Skin of body (tissue), 2 donors: ENCODE data around the gene RUVBL2. TPM values are rescaled to one million over a fixed set of nuclear protein-coding genes. Genes with fewer than 3 reads are reported as not detected.
"Not testable (repeated sequence)": the region's sequence is repeated elsewhere in the genome, so short reads cannot be mapped to it uniquely, and the experiment has no call there.

Experiments used
- DNase-seq: peaks from one replicate; lab custom pipeline; 2025; lab: John Stamatoyannopoulos, UW
- total RNA-seq: library from RNA; depleted of rRNA; stranded (reverse); fragments of >200 nt; gene quantifications from one replicate; pipeline ENCODE4 v1.2.3, GENCODE V29; 2014

RUVBL2 gene
- total RNA-seq, 1 donor from 2014 or later = 58.9 TPM

GRCh38 chr19:49017041-49017665, 23.5 kb downstream of the RUVBL2 start, which contains the start of gene LHB:
Gene LHB, minus strand, starts transcription at chr19:49017091. Its CDS starts 10 bp downstream, at chr19:49017081.
- no peak for DNase-seq

GRCh38 chr19:49017666-49018351, 24.1 kb downstream of the RUVBL2 start:
- no peak for DNase-seq

- DNase-seq = not testable (repeated sequence)
Measured at GRCh38 chr19:49018388-49019241, 24.9 kb downstream of the RUVBL2 start.

- no peak for DNase-seq
Measured at GRCh38 chr19:49019242-49019932, 25.7 kb downstream of the RUVBL2 start.

GRCh38 chr19:49020342-49020741, 26.7 kb downstream of the RUVBL2 start:
- DNase-seq = no peak

GRCh38 chr19:49020931-49021895, 27.5 kb downstream of the RUVBL2 start:
- no peak for DNase-seq

GRCh38 chr19:49022116-49022515, 28.4 kb downstream of the RUVBL2 start:
- DNase-seq = no peak

- DNase-seq = not testable (repeated sequence)
Measured at GRCh38 chr19:49024233-49024632, 30.5 kb downstream of the RUVBL2 start, which contains the start of gene CGB3. Gene CGB3, minus strand, starts transcription at chr19:49024333. Its CDS starts 362 bp downstream, at chr19:49023971.

- DNase-seq = not testable (repeated sequence)
Measured at GRCh38 chr19:49025088-49025487, 31.4 kb downstream of the RUVBL2 start.

GRCh38 chr19:49025599-49025998, 31.9 kb downstream of the RUVBL2 start:
- not testable (repeated sequence) for DNase-seq

- not testable (repeated sequence) for DNase-seq
Measured at GRCh38 chr19:49028686-49029085, 35.0 kb downstream of the RUVBL2 start.

GRCh38 chr19:49029749-49030148, 36.1 kb downstream of the RUVBL2 start:
- DNase-seq = not testable (repeated sequence)

GRCh38 chr19:49030323-49030722, 36.6 kb downstream of the RUVBL2 start:
- DNase-seq = not testable (repeated sequence)

GRCh38 chr19:49031642-49032301, 38.1 kb downstream of the RUVBL2 start, which contains the start of gene CGB2:
Gene CGB2, plus strand, starts transcription at chr19:49031890. Its CDS starts 206 bp downstream, at chr19:49032096.
- DNase-seq = not testable (repeated sequence)

GRCh38 chr19:49036815-49037214, 43.1 kb downstream of the RUVBL2 start, which contains the start of gene CGB1:
Gene CGB1, minus strand, starts transcription at chr19:49036895. Its CDS starts 184 bp downstream, at chr19:49036711.
- not testable (repeated sequence) for DNase-seq

- not testable (repeated sequence) for DNase-seq
Measured at GRCh38 chr19:49038111-49038510, 44.4 kb downstream of the RUVBL2 start.

GRCh38 chr19:49038557-49039276, 45.0 kb downstream of the RUVBL2 start:
- not testable (repeated sequence) for DNase-seq

GRCh38 chr19:49039736-49040135, 46.0 kb downstream of the RUVBL2 start:
- DNase-seq = not testable (repeated sequence)
